ENCODE results near the gene REXO4.
"Not testable (repeated sequence)": the region's sequence is repeated elsewhere in the genome, so short reads cannot be mapped to it uniquely, and the experiment has no call there.

The REXO4 gene

GRCh38 chr9:133384736-133385321 is 33.0 kb downstream of the REXO4 start:
- DNase-seq = no peak

GRCh38 chr9:133383438-133383837 is 34.4 kb downstream of the REXO4 start:
- DNase-seq = no peak

- no peak for DNase-seq
Measured at GRCh38 chr9:133382507-133383141, 35.2 kb downstream of the REXO4 start.

GRCh38 chr9:133380734-133381133 is 37.1 kb downstream of the REXO4 start:
- DNase-seq = no peak

GRCh38 chr9:133379153-133380086 is 38.4 kb downstream of the REXO4 start:
- no peak for DNase-seq

- DNase-seq = no peak
Measured at GRCh38 chr9:133378408-133378962, 39.3 kb downstream of the REXO4 start.

GRCh38 chr9:133377721-133378216 is 40.0 kb downstream of the REXO4 start:
- DNase-seq = no peak

GRCh38 chr9:133377280-133377679 is 40.5 kb downstream of the REXO4 start:
- not testable (repeated sequence) for DNase-seq

GRCh38 chr9:133375724-133376654 is 41.8 kb downstream of the REXO4 start, which contains the start of the genes STKLD1 and SURF4:
TSS of gene STKLD1 (plus strand) at chr9:133376366. CDS start at chr9:133376474, 108 bp downstream.
TSS of gene SURF4 (minus strand) at chr9:133376060. CDS start at chr9:133375969, 91 bp downstream.
- DNase-seq = peak; percentile 96 to 97

GRCh38 chr9:133375116-133375723 is 42.6 kb downstream of the REXO4 start:
- no peak for DNase-seq

GRCh38 chr9:133374612-133375115 is 43.1 kb downstream of the REXO4 start:
- no peak for DNase-seq

- DNase-seq = no peak
Measured at GRCh38 chr9:133372144-133372543, 45.7 kb downstream of the REXO4 start.

GRCh38 chr9:133371261-133371711 is 46.5 kb downstream of the REXO4 start:
- DNase-seq = peak; percentile 82 to 87

- no peak for DNase-seq
Measured at GRCh38 chr9:133370685-133371084, 47.1 kb downstream of the REXO4 start.

GRCh38 chr9:133369933-133370332 is 47.9 kb downstream of the REXO4 start:
- peak; percentile 52 to 66 for DNase-seq

GRCh38 chr9:133369422-133369821 is 48.4 kb downstream of the REXO4 start:
- DNase-seq = no peak

- DNase-seq = no peak
Measured at GRCh38 chr9:133368249-133368881, 49.4 kb downstream of the REXO4 start.

- no peak for DNase-seq
Measured at GRCh38 chr9:133367778-133368177, 50.0 kb downstream of the REXO4 start.

GRCh38 chr9:133367221-133367620 is 50.6 kb downstream of the REXO4 start:
- no peak for DNase-seq

GRCh38 chr9:133366435-133366834 is 51.4 kb downstream of the REXO4 start:
- DNase-seq = no peak
